HG03175 (cell line): ENCODE results near the gene GAS2L1.

Experiments used
- ATAC-seq: cut with Tn5 transposase; IDR thresholded peaks from one replicate; pipeline ENCODE4 v1.9.1; 2021; ENCODE audit warnings: mild to moderate bottlenecking, moderate library complexity; ENCODE audit not compliant: unreplicated experiment

Gene GAS2L1

DNA sequence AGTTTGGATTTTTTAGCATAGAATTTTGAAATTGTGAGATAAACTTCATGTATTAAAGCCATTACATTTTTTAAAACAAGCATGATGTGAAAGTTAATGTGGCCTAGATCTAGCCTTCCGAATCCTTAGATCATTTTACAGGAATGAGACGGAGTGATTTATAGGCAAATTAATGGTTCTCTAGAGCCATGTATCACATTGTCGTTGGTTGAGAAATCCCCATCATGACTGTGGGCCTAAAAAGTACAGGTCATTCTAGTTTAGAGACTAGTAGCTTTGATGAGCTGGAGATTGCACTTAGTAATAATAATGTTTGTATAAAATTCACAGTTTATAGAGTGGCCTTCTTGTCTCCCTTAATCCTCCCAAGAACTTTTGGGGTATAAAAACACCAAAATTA is 31.3 kb upstream of the GAS2L1 start:
- ATAC-seq, result no peak

GRCh38 chr22:29275819-29276565 is 30.5 kb upstream of the GAS2L1 start:
- ATAC-seq, result no peak

- ATAC-seq, result no peak
Observed at GRCh38 chr22:29277927-29278326, 28.5 kb upstream of the GAS2L1 start.

GRCh38 chr22:29284196-29284595 is 22.3 kb upstream of the GAS2L1 start:
- ATAC-seq, result no peak

DNA sequence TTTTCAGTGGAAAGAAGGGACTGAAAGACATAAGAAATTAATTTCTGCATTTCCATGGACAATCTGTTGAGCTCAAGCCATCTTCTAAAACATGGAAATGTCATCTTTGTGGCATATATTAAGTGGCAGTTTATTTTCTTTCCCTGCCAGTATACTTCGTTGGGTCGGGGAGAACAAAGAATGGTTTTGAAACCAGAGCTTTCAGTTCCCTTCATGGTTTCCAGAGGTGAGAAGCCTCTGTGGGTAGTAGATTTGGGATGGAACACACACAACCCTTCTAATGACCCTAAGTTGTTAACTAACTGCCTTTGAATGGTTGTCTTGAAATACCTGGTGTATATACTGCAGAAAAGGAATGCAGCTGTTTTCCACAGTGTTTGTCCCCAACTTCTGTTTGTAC is 17.6 kb upstream of the GAS2L1 start:
- ATAC-seq, result no peak

DNA sequence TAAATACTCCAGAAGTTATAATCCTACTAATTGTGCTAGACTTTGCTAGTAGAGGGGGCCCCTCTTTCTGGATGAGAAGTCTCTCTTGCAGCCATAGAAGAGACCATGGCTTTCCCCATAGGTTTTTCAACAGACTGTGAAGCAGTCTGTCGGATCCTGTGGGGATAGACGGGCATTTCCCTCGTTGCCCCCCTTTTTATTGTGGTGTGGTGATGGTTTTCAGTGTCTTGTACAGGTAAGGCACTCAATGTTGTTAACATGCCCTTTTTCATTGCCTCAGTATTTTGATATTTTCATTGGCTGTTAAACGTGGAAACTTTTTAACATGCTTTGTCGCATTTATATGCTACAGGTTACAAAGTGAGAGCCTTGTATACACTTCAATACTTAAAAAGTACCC is 16.4 kb upstream of the GAS2L1 start:
- no peak for ATAC-seq

- ATAC-seq, result no peak
Observed at GRCh38 chr22:29291215-29291614, 15.2 kb upstream of the GAS2L1 start.

DNA sequence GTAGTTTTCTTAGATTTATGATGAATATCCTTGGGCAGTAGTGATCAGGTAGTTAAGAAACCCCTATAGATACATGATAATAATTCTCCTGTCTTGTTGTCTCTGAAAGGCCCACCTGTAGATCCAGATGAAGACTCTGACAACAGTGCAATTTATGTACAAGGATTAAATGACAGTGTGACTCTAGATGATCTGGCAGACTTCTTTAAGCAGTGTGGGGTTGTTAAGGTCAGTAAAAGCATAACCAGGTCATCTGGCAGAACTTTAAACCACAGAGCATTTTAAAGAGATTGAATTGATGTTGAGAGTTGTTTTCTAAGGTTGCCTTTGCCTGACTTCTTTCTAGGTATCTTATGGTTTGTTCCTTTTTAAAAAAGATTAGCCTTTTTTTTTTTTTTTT is 14.1 kb upstream of the GAS2L1 start:
- ATAC-seq, result no peak

DNA sequence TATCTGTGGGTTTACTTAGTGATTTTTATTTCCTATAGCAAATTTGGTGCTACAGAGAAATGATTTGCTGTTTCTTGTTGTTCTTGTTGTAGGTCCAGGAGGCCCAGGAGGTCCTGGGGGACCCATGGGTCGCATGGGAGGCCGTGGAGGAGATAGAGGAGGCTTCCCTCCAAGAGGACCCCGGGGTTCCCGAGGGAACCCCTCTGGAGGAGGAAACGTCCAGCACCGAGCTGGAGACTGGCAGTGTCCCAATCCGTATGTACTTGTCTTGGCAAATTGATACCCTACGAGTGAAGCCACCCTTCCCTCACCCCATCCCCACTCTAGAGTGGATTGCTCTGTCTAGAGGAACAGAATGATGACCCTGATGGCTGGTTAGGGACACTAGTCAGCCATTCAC is 7.8 kb upstream of the GAS2L1 start:
- no peak for ATAC-seq

- no peak for ATAC-seq
Observed at GRCh38 chr22:29299136-29299900, 7.1 kb upstream of the GAS2L1 start.

GRCh38 chr22:29300467-29300806 is 6.0 kb upstream of the GAS2L1 start:
- ATAC-seq, result no peak

DNA sequence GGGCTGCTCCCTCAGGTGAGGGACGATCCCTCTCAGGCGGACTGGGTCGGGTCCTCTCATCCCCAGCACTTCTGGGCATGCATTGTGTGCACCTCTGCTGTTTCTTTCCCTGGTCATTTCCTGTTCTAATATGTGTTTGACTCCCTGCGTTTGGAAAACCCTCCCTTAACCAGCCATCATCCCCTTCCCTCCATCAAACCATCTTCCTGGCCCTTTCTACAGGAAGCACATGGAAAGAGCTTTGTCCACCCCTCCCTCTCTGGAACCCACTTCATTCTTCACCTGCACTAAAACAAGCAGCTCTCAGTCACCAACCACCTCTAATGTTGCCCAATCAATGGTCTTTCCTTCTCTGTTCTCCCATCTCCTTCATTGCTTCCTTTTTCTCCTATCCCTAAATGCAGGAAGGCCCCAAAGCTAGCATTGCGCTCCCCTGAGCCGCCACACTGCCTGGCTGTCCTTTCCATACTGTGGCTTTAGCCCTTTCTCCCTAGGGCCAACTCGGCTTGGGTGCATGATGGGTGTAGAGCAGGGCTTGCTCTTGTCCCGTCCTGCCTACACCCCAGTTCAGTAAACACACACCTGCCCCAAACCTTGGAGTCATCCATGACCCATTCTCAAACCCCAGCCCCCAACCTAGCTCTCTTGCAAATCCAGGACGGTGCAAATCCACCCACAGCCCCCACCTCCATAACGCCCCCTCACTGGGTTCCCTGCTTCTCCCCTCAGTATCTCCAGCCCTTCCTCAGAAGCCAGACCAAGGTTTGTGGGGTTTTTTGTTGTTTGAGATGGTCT is 5.4 kb upstream of the GAS2L1 start:
- ATAC-seq, result no peak

GRCh38 chr22:29301716-29302401 is 4.6 kb upstream of the GAS2L1 start:
- no peak for ATAC-seq

- no peak for ATAC-seq
Observed at GRCh38 chr22:29302402-29302680, 4.1 kb upstream of the GAS2L1 start.

DNA sequence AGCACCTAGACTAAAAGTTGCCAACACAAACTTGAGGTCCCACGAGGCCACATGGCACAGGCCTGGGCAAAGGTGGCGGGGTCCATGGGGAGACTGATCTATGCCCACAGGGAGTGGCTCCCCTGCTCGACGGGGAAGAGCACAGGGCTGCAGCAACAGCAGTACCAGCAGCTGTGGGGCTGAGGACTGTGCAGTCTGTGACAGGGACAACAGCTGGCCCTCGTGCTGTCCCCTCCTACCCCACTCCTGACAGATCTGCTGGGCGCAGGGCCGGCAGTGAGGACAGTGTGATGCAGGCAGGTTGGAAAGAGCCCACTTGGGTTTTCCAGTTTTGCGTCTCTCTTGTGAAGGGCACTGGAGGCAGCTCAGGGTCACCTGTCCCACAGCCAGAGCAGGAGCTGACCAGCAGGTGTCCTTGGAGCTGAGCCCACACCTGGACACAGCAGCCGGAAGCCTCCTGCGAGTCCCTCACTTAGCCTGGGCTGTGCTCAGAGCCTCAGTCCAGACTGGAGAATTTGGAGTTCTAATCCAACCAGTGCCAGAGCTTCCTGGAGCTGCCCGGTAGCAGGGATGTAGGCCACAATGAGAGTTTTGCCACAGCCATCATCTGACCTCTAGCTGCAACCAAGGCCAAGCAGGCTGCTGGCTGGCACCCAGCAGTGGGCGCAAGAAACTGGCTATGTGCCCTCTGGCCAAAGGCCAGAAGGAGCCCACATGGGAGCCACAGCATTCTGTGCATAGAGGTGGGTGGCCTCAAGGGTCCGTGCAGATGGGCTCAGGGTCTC is 3.6 kb upstream of the GAS2L1 start:
- no peak for ATAC-seq

- ATAC-seq, result no peak
Observed at GRCh38 chr22:29305836-29306174, 645 bp upstream of the GAS2L1 start.

DNA sequence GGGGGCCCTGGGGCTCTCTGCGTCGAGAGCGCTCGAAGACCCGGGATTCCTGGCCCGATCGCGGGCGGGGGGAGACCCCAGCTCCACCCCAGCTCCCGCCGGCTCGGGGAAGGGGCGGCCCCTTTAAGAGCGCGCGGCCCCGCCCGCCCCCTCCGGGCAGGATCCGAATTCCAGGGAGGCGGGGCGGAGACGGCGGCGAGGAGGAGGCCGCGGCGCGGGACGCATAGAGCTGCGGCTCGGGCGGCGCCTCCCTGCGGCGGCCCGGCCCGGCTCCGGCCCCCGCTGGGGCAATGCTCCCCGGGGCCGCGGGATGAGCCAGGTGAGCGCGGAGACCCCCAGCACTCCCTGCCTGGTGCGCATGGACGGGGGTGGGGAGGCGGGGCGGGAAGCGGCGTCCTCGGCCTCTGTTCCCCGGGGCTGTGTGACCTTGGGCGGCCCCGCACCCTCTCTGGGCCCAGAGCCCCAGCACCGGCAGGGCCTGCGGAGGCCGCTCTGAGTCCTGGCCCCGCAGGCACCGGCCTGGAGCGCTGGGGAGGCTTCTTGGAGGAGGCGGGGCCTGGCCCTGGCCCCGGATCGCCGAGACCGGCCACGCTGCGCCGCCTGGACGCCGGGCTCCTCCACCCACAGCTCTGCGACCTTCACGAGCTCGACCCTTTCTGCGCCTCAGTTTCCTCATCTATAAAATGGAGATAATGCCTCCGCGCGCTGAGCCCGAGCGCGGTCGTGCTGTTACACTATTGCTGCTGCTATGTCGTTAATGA is 565 bp downstream of the GAS2L1 start:
- no peak for ATAC-seq

GRCh38 chr22:29307596-29308147 is 1.2 kb downstream of the GAS2L1 start:
- no peak for ATAC-seq

- ATAC-seq, result no peak
Observed at GRCh38 chr22:29308148-29308790, 1.8 kb downstream of the GAS2L1 start.
